ENCODE results near the gene PLBD2.

PLBD2 gene

DNA sequence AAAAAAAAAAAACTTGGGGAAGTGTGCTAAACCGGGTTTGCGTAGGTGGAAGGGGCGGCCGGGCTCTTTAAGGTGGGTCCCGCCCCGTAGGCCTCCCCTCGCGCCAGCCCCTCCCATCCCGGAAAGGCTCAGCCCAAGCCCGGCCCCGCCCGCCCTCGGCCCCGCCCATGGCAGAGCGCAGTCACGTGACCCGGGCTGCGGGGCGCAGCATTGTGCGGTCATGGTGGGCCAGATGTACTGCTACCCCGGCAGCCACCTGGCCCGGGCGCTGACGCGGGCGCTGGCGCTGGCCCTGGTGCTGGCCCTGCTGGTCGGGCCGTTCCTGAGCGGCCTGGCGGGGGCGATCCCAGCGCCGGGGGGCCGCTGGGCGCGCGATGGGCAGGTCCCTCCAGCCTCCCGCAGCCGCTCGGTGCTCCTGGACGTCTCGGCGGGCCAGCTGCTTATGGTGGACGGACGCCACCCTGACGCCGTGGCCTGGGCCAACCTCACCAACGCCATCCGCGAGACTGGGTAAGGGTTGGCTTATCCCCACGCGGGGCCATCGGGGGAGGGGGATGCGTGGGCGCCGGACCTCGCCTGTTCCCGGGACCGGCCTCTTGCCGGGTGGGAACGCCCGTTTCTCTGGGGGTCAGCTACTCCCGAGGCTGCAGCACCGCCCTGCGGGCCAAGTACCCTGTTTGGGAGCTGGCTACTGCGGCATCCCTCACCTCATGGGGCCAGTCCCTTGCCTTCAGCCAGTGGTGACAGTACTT, at the start of gene PLBD2:
Gene PLBD2, plus strand, starts transcription at position 207 of the 752 bp plus-strand sequence. Its CDS starts 14 bp downstream, at position 221.
- peak; percentile 73 for DNase-seq (ENCODE audit: extremely low read depth, low read depth)
- TF ChIP-seq, protein P1, sequence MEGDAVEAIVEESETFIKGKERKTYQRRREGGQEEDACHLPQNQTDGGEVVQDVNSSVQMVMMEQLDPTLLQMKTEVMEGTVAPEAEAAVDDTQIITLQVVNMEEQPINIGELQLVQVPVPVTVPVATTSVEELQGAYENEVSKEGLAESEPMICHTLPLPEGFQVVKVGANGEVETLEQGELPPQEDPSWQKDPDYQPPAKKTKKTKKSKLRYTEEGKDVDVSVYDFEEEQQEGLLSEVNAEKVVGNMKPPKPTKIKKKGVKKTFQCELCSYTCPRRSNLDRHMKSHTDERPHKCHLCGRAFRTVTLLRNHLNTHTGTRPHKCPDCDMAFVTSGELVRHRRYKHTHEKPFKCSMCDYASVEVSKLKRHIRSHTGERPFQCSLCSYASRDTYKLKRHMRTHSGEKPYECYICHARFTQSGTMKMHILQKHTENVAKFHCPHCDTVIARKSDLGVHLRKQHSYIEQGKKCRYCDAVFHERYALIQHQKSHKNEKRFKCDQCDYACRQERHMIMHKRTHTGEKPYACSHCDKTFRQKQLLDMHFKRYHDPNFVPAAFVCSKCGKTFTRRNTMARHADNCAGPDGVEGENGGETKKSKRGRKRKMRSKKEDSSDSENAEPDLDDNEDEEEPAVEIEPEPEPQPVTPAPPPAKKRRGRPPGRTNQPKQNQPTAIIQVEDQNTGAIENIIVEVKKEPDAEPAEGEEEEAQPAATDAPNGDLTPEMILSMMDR (IDR thresholded peaks at IDR 0.05; ENCODE audit: low read depth, low read length, missing control alignments) = no peak
- peak within 1 kb of the TSS; percentile 82 for H3K4me3 ChIP-seq (replicated peaks; ENCODE audit: low read depth, low read length)

DNA sequence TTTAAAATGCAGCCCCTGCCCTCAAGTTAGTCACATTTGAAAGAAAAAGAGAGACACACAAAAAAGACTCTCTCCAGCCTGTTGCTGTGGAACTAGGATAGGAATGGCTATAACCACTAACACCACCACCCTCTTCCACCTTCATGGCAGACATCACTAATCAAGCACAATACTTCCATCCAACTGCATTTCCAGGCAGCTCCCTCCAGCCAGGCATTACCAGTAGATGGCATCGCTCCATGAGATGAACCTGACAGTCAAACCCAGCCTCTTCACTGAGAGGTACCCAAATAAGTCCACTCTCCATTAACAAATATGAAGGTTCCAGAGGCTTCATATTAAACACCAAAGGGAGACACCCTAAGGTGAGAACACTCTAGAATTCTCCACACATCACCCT, 47.9 kb upstream of the PLBD2 start:
- TF ChIP-seq, protein P1 (IDR thresholded peaks at IDR 0.05; ENCODE audit: low read depth, low read length, missing control alignments) = peak; percentile 7
- no peak overlapping the region for H3K4me3 ChIP-seq (replicated peaks; ENCODE audit: low read depth, low read length)
- DNase-seq (ENCODE audit: extremely low read depth, low read depth) = no peak

DNA sequence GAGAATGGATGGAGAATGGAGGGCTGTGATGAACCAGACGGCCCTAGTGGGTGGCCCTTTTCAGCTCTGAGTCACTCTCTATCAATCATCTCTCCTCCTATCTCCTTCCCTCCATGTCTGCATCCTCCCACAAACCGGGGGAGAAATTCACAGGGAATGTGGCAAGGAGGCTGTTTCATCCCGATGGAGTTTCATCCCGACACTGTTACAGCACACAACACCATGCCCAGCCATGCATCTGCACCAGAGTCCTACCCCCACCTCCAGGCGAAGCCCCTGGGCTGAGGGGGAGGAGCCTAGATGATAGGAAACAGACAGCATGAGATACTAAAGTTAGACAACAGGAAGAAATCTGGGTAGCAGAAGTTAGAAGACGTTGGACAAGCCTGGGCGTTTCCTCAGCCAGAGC, 44.3 kb upstream of the PLBD2 start:
- H3K4me3 ChIP-seq (replicated peaks; ENCODE audit: low read depth, low read length) = no peak overlapping the region
- no peak for DNase-seq (ENCODE audit: extremely low read depth, low read depth)
- TF ChIP-seq, protein P1 (IDR thresholded peaks at IDR 0.05; ENCODE audit: low read depth, low read length, missing control alignments) = no peak

DNA sequence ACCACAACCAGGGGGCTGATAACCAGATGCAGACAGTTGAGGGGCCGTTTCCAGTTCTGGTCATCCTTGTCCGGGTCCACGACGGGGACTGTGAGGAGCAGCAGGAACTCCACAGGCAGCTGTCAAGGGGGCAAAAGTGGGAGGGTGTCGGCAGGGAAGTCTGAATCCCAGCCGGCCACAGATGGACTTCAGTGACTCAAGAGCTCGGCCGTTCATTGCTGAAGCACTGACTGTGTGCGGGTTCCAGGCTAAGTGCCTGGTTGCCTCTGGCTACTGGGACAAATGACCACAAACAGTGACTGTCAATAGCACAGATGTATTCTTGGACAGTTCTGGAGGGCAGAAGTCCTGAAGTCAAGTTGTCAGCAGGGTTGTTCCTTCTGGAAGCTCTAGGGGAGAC, 43.0 kb upstream of the PLBD2 start:
- H3K4me3 ChIP-seq (replicated peaks; ENCODE audit: low read depth, low read length) = no peak overlapping the region
- TF ChIP-seq, protein P1 (IDR thresholded peaks at IDR 0.05; ENCODE audit: low read depth, low read length, missing control alignments) = no peak
- no peak for DNase-seq (ENCODE audit: extremely low read depth, low read depth)

- H3K4me3 ChIP-seq (replicated peaks; ENCODE audit: low read depth, low read length) = no peak overlapping the region
- DNase-seq (ENCODE audit: extremely low read depth, low read depth) = no peak
- TF ChIP-seq, protein P1 (IDR thresholded peaks at IDR 0.05; ENCODE audit: low read depth, low read length, missing control alignments) = no peak
Measured at GRCh38 chr12:113316155-113316554, 42.2 kb upstream of the PLBD2 start.

DNA sequence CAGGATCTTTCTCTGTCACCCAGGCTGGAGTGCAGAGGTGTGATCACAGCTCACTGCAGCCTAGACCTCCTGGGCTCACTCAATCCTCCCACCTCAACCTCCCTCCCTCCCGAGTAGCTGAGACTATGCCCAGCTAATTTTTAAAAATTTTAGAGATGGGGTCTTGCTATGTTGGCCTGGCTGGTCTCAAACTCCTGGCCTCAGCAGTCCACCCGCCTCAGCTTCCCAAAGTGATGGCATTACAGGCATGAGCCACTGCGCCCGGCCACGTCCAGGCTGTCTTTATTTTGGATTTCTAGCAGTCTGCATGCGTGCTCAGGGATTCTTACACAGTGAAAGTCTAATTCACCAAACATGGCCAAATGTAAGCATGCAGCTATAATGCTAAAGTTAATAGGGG, 41.3 kb upstream of the PLBD2 start:
- DNase-seq (ENCODE audit: extremely low read depth, low read depth) = no peak
- TF ChIP-seq, protein P1 (IDR thresholded peaks at IDR 0.05; ENCODE audit: low read depth, low read length, missing control alignments) = no peak

More for the DNA sequence above, 41.3 kb upstream of the PLBD2 start:
- H3K4me3 ChIP-seq (replicated peaks; ENCODE audit: low read depth, low read length) = no peak overlapping the region

Measured in HFF-Myc (cell line).